ENCODE measurements around the gene INMT. TPM values are rescaled to one million over a fixed set of nuclear protein-coding genes. Genes with fewer than 3 reads are reported as not detected.

Gene INMT
- total and polyA plus RNA-seq, 10 of the 15 experiments (the other 5 are each of a cell fraction or from before 2014, with no cell fraction given) = 0.03 to 0.20 (median 0.10) TPM; not detected in 7

- TF ChIP-seq CEBPZ (IDR thresholded peaks at IDR 0.05; ENCODE audit: low read depth, low read length) (no peak), ZNF384 (IDR thresholded peaks at IDR 0.05; ENCODE audit: borderline replicate concordance, low read depth, low read length) (no peak)
- TF ChIP-seq, protein P1, sequence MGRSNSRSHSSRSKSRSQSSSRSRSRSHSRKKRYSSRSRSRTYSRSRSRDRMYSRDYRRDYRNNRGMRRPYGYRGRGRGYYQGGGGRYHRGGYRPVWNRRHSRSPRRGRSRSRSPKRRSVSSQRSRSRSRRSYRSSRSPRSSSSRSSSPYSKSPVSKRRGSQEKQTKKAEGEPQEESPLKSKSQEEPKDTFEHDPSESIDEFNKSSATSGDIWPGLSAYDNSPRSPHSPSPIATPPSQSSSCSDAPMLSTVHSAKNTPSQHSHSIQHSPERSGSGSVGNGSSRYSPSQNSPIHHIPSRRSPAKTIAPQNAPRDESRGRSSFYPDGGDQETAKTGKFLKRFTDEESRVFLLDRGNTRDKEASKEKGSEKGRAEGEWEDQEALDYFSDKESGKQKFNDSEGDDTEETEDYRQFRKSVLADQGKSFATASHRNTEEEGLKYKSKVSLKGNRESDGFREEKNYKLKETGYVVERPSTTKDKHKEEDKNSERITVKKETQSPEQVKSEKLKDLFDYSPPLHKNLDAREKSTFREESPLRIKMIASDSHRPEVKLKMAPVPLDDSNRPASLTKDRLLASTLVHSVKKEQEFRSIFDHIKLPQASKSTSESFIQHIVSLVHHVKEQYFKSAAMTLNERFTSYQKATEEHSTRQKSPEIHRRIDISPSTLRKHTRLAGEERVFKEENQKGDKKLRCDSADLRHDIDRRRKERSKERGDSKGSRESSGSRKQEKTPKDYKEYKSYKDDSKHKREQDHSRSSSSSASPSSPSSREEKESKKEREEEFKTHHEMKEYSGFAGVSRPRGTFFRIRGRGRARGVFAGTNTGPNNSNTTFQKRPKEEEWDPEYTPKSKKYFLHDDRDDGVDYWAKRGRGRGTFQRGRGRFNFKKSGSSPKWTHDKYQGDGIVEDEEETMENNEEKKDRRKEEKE (IDR thresholded peaks at IDR 0.05) = no peak
Observed at GRCh38 chr7:30710669-30711068, 41.3 kb upstream of the INMT start (continued).

DNA sequence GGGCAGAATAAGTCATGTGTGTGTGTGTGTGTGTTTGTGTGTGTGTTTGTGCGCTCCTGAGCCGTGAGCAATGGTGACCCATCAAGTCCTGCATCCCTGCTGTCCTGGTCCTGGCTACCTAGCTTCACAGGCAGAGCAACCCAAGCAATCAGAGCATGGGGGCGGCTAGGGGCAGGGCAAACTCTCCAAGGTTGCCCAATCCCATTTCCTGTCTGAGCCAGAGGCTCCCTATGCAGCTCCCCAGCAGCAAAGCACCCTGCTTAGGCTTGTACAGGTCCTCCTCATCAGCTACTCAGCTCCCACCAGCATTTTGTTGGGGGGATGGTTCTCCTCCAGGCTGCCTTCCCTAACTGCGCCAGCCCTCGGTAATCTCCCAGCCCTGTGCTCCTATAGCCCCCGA, 38.5 kb upstream of the INMT start:
- WGBS (ENCODE audit: insufficient coverage, insufficient replicate concordance, low lambda C conversion rate, missing lambda C conversion rate) = 13% methylated on average over 6 of the region's 6 CpGs
- no TSS peak for BruUV-seq (replicated peaks)
- intact Hi-C loops (cut with micrococcal nuclease; ENCODE audit: unreplicated experiment) = no loop called here
- in situ Hi-C loops (cut with MboI) = no loop called here
- CTCF ChIA-PET = interaction anchor here (0.7 kb wide), 1 partner anchor 10 kb away, joined by 3 read pairs; no protein-coding TSS in a partner anchor
- no peaks in the 10 kb centered on the region for H4K20me1 ChIP-seq (ENCODE audit: control insufficient read depth, insufficient read depth)
- SMC1A ChIA-PET (ENCODE audit: uncharacterized antibody, unreplicated experiment) = no interaction called here
- no peak overlapping the region for H3K4me2 ChIP-seq (ENCODE audit: control insufficient read depth, insufficient read depth)
- no peaks in the 10 kb centered on the region for H3K4me1 ChIP-seq (ENCODE audit: control insufficient read depth, insufficient read depth, low read length)
- peaks cover 1% of the 10 kb centered on the region; the same call in 1 of the 3 replicates for H3K9me3 ChIP-seq (replicated peaks; ENCODE audit: control insufficient read depth, insufficient read depth, low read length)
- POLR2A ChIA-PET = no interaction called here
- FAIRE-seq (no peak), ATAC-seq (no peak), DNase-seq (ENCODE audit: low read depth, low spot score) (no peak)
- H3K36me3 ChIP-seq (ENCODE audit: control insufficient read depth in 2 of 2, insufficient read depth in 2 of 2, low read length in 1 of 2) = no peaks in the 10 kb centered on the region
- no peak overlapping the region for H3K27ac ChIP-seq (ENCODE audit: control insufficient read depth, insufficient read depth)
- H3K27me3 ChIP-seq (replicated peaks in 1 of 2; ENCODE audit: control insufficient read depth in 2 of 2, insufficient read depth in 2 of 2, low read length in 1 of 2) = no peaks in the 10 kb centered on the region; a peak in 2 of 4 replicates
- H3K4me3 ChIP-seq = no peak overlapping the region
- H3K79me2 ChIP-seq (ENCODE audit: control insufficient read depth, insufficient read depth, low read length) = no peaks in the 10 kb centered on the region
- TF ChIP-seq YY1 (IDR thresholded peaks at IDR 0.05; ENCODE audit: low read depth, low read length) (no peak), CHD2 (IDR thresholded peaks at IDR 0.05; ENCODE audit: borderline replicate concordance, low read depth, low read length) (no peak), FOXM1 (IDR thresholded peaks at IDR 0.05; ENCODE audit: low read depth, low read length) (no peak), PRDM15 (CRISPR knock-in tag; IDR thresholded peaks at IDR 0.05) (no peak), BMI1 (IDR thresholded peaks at IDR 0.05; ENCODE audit: borderline replicate concordance) (no peak)
- RAD21 ChIA-PET (ENCODE audit: unreplicated experiment) = no interaction called here
- H2AFZ ChIP-seq (ENCODE audit: control insufficient read depth, low read depth, low read length) = no peak overlapping the region
- no peak overlapping the region for H3K9ac ChIP-seq (ENCODE audit: control insufficient read depth, insufficient read depth, low read length)
